Testis (tissue), 2 donors: ENCODE data around the gene CMTM7.

Source experiments
- POLR2A ChIP-seq: fragments of 450-650 bp; IDR thresholded peaks from one replicate; pipeline ENCODE4 v1.6.1; 2017; ENCODE audit warnings: antibody characterized with exemption, mild to moderate bottlenecking, moderate library complexity
- TF ChIP-seq, protein P1 (sequence below), 3 experiments: fragments of 450-650 bp in 2 of 3; fragments of 200-600 bp in 1 of 3; sonication (generic) in 1 of 3; IDR thresholded peaks; one replicate each; pipeline ENCODE4 v1.5.1; 2016 to 2019; ENCODE audit warnings: antibody characterized with exemption in 3 of 3, mild to moderate bottlenecking in 2 of 3, moderate library complexity in 1 of 3

DNA sequence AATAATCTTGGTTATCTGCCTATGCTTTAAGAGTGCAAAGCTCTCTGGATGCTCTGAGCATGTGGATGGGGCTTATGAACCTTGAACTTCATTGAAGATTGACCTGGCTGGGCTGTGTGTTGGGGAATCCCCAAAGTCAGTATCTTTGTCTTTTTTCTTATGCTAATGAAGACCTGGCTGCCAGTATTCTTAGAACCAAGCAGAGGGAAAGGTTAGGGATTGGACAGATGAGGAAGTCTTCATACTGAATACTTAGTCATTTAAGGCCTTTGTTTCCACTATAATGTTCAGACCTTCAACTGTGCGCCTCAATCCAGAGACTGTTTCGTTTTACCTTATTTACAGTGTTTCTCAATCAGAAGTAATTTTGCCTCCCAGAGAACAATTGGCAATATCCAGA lies 42.5 kb upstream of the CMTM7 start:
- TF ChIP-seq, protein P1, sequence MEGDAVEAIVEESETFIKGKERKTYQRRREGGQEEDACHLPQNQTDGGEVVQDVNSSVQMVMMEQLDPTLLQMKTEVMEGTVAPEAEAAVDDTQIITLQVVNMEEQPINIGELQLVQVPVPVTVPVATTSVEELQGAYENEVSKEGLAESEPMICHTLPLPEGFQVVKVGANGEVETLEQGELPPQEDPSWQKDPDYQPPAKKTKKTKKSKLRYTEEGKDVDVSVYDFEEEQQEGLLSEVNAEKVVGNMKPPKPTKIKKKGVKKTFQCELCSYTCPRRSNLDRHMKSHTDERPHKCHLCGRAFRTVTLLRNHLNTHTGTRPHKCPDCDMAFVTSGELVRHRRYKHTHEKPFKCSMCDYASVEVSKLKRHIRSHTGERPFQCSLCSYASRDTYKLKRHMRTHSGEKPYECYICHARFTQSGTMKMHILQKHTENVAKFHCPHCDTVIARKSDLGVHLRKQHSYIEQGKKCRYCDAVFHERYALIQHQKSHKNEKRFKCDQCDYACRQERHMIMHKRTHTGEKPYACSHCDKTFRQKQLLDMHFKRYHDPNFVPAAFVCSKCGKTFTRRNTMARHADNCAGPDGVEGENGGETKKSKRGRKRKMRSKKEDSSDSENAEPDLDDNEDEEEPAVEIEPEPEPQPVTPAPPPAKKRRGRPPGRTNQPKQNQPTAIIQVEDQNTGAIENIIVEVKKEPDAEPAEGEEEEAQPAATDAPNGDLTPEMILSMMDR (IDR thresholded peaks at IDR 0.05), result no peak
- no peak for TF ChIP-seq POLR2A
